ENCODE results near the gene CPA2.
"Not testable (repeated sequence)": the region's sequence is repeated elsewhere in the genome, so short reads cannot be mapped to it uniquely, and the experiment has no call there.

DNA sequence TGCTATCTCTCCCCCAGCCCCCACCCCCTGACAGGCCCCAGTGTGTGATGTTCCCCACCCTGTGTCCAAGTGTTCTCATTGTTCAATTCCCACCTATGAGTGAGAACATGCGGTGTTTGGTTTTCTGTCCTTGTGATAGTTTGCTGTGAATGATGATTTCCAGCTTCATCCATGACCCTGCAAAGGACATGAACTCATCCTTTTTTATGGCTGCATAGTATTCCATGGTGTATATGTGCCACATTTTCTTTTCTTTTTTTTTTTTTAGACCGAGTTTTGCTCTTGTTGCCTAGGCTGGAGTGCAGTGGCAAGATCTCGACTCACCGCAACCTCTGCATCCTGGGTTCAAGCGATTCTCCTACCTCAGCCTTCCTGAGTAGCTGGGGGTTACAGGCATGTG, 17.8 kb upstream of the CPA2 start:
- not testable (repeated sequence) for TF ChIP-seq POLR2AphosphoS5 (IDR thresholded peaks at IDR 0.05; ENCODE audit: borderline replicate concordance, low read depth, low read length); EZH2 (IDR thresholded peaks at IDR 0.05)
